ENCODE data around the gene CLASRP. TPM values are rescaled to one million over a fixed set of nuclear protein-coding genes. Genes with fewer than 3 reads are reported as not detected.
A peak's percentile ranks its signal among the peaks of the same experiment; 100 is the strongest.

The CLASRP gene
- total RNA-seq, 1 donor from 2014 or later, result 33.4 TPM

DNA sequence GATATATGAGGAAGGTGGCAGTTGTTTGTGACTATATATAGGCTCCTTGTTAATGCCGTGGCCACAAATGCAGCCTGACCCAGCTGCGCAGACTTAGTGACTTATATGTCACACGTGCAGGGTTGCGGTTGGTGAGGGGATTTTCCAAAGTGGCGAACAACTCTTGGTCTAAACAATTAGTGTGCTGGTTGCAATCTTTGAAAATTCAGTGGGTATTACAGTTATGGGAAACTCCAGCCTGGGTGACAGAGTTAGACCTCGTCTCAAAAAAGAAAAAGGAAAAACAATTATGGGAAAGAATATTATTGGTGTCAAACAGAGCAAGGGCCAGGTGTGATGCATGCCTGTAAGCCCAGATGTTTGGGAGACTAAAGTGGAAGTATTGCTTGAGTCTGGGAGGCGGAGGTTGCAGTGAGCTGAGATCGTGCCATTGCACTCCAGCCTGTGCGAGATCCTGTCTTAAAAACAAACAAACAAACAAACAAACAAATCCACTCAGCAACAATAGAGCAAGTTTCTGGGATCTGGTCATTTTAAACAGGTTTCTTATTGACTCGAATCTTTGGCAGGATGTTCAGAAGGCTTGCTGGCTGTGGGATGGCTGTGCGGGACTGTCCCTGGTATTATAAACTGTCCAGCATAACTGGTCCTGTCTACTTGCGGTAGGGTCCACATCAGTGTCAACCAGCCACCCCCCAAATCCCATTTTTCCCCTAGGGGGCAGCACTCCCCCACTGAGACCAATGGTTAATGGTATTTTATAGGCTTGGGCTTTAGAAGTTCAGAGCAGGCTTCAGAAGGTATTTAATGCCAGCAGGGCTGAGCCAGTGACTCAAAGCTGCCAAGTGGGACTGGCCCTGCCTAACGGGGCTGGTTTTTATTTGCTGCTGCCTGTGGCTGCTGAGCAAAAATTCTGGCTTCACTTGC, 22.2 kb upstream of the CLASRP start:
- no peak for DNase-seq (ENCODE audit: missing footprints)
- intact Hi-C loops (cut with DNase I), result no loop called here
- peak; percentile 80 for ATAC-seq

DNA sequence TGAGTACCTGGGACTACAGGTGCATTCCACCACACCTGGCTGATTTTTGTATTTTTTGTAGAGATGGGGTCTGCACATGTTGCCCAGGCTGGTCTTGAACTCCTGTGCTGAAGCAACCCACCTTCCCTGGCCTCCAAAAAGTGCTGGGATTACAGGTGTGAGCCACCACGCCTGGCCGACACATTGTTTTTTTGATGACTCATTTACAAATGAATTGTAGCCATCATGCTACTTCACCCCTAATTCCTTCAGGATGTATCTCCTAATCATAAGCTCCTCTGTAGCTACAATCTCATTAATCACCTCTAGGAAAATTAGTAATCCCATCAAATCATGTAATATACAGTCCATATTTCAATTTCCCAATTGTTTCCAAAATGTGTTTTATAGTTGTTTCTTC, 19.7 kb upstream of the CLASRP start:
- intact Hi-C loops (cut with DNase I), result no loop called here
- DNase-seq (ENCODE audit: missing footprints) (no peak), ATAC-seq (no peak)

DNA sequence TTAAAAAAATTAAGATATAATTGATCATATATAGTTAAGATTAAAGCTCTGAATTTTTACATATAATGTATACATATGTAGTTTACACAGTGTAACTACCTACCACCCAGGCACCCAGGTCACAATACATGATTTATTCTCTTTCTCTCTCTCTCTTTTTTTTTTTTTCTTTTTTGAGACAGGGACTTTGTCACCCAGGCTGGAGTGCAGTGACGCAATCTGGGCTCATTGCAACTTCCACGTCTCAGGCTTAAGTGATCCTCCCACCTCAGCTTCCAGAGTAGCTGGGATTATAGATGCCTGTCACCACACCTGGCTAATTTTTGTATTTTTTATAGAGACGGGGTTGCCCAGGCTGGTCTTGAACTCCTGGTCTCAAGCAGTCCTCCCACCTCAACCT, 18.8 kb upstream of the CLASRP start:
- DNase-seq (ENCODE audit: missing footprints), result no peak
- intact Hi-C loops (cut with DNase I), result no loop called here
- ATAC-seq, result no peak

DNA sequence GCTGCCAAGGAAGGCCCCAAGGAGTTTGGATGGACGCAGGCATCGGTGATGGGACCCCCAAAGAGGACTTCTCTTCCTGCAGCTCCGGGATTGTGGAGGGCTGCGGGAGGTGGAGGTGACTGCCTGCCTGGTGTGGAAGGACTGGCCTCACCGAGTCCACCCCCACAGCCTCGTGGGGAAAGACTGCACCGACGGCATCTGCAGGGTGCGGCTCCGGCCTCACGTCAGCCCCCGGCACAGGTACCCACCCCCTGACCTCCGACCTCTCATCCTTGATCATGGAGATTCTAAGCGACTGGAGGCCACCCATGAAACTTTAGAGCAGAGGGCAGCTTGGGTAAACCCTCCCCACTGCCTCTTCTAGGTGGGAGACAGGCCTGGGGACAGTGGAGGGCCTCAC, 16.9 kb upstream of the CLASRP start:
- intact Hi-C loops (cut with DNase I), result no loop called here
- ATAC-seq, result no peak

DNA sequence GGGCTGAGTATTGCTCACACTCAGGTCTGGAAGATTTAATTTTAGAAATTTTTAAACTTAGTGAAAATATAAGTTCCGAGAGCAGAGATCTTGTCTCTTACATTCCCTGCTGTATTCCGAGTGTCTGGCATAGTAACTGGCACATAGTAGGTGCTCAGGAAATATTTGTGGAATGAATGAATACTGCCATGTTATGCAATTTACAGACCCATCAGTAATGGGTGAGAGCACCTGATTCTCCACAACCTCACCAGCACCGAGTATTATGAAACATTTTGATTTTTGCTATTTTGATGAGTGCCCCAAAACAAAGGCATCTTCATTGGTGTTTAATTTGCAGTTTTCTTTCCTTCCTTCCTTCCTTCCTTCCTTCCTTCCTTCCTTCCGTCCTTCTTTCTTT, 15.8 kb upstream of the CLASRP start:
- no peak for ATAC-seq
- intact Hi-C loops (cut with DNase I), result no loop called here
- DNase-seq (ENCODE audit: missing footprints), result no peak

More for the DNA sequence above, 16.9 kb upstream of the CLASRP start:
- no peak for DNase-seq (ENCODE audit: missing footprints)

DNA sequence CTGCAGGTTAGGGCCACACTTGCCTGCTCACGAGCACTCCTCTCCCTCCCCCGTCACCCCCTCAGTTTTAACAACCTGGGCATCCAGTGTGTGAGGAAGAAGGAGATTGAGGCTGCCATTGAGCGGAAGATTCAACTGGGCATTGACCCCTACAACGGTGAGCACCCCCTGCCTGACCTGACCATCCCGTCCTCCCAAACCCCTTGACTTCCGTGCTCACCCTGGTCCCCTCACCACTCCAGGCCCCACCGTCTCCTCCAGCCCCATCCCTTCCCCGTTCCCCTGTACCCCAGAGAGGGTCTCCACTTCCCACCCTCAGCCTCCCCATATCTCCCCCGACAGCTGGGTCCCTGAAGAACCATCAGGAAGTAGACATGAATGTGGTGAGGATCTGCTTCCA, 13.6 kb upstream of the CLASRP start:
- DNase-seq (ENCODE audit: missing footprints) (no peak), ATAC-seq (no peak)
- intact Hi-C loops (cut with DNase I), result no loop called here

DNA sequence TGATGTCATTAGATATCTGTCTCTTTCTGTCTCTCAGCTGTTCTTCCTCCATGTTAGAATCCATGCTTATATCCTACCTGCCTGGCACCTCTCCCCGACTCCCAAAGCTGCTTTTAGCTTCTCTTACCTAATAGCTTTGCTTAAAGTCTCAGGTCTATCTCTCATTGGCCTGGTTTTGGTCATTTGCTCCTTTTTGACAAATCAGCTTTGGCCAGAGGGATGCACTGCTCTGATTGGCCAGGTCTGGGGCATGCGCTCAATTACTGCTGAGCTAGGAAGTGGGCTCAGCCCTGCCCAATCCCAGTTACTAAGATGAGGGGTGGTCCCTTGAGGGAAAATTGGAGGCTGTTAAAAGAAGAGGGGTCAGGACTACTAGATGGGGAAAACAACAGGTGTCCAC, 11.5 kb upstream of the CLASRP start:
- intact Hi-C loops (cut with DNase I), result no loop called here
- DNase-seq (ENCODE audit: missing footprints) (no peak), ATAC-seq (no peak)

DNA sequence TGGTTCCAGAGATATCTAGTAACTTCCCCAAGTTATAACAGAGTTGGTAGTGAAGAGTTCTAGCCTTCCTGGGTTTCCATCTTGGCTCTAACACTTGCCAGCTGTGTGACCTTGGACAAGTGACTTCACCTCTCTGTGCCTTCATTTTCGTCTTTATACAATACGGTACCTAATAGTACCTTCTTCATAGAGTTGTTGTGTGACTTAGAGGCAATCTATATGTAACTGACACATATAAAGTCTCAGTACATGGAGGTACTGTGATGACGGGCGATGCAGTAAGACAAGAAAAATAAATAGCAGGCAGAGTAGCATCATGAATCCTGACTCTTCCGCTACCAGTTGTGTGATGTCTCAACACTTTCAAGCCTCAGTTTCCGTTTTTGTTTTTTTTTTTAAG, 8.0 kb upstream of the CLASRP start:
- intact Hi-C loops (cut with DNase I), result no loop called here
- no peak for ATAC-seq

DNA sequence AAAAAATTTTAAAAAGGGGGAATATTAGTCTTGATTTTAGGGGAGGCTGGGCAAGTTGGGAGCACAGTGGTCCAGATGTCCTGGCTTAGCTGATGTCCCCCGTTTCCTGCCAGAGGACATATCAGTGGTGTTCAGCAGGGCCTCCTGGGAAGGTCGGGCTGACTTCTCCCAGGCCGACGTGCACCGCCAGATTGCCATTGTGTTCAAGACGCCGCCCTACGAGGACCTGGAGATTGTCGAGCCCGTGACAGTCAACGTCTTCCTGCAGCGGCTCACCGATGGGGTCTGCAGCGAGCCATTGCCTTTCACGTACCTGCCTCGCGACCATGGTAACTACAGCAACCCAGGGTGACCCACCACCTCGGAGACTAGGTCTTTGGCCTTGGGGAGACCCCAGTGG, 6.4 kb upstream of the CLASRP start:
- intact Hi-C loops (cut with DNase I), result no loop called here
- ATAC-seq (no peak), DNase-seq (ENCODE audit: missing footprints) (no peak)

More for the DNA sequence above, 8.0 kb upstream of the CLASRP start:
- DNase-seq (ENCODE audit: missing footprints), result no peak

DNA sequence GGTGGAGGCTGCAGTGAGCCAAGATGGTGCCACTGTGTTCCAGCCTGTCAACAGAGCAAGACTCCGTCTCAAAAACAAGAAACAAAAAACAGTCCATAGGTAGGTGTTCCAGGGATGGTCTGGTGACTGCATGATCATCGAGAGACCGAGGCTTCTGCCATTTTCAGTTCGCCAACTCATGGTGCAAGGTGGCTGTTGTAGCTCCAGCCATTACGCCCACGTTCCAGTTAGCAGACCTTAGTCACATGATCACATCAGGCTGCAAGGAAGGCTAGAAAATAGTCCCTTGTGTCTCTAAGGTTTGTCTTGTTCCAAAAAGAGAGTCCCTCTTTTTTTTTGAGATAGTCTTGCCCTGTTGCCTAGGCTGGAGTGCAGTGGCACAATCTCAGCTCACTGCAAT, 3.1 kb upstream of the CLASRP start:
- no peak for DNase-seq (ENCODE audit: missing footprints)
- intact Hi-C loops (cut with DNase I), result no loop called here
- ATAC-seq, result no peak

DNA sequence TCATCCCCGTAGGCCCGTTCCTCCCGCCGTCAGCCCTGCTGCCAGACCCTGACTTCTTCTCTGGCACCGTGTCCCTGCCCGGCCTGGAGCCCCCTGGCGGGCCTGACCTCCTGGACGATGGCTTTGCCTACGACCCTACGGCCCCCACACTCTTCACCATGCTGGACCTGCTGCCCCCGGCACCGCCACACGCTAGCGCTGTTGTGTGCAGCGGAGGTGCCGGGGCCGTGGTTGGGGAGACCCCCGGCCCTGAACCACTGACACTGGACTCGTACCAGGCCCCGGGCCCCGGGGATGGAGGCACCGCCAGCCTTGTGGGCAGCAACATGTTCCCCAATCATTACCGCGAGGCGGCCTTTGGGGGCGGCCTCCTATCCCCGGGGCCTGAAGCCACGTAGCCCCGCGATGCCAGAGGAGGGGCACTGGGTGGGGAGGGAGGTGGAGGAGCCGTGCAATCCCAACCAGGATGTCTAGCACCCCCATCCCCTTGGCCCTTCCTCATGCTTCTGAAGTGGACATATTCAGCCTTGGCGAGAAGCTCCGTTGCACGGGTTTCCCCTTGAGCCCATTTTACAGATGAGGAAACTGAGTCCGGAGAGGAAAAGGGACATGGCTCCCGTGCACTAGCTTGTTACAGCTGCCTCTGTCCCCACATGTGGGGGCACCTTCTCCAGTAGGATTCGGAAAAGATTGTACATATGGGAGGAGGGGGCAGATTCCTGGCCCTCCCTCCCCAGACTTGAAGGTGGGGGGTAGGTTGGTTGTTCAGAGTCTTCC, 1.3 kb upstream of the CLASRP start:
- intact Hi-C loops (cut with DNase I), result loop anchor here (2.0 kb wide), 1 partner anchor 37 kb away; the partner anchor contains the start of gene RELB
- ATAC-seq (no peak), DNase-seq (ENCODE audit: missing footprints) (no peak)

DNA sequence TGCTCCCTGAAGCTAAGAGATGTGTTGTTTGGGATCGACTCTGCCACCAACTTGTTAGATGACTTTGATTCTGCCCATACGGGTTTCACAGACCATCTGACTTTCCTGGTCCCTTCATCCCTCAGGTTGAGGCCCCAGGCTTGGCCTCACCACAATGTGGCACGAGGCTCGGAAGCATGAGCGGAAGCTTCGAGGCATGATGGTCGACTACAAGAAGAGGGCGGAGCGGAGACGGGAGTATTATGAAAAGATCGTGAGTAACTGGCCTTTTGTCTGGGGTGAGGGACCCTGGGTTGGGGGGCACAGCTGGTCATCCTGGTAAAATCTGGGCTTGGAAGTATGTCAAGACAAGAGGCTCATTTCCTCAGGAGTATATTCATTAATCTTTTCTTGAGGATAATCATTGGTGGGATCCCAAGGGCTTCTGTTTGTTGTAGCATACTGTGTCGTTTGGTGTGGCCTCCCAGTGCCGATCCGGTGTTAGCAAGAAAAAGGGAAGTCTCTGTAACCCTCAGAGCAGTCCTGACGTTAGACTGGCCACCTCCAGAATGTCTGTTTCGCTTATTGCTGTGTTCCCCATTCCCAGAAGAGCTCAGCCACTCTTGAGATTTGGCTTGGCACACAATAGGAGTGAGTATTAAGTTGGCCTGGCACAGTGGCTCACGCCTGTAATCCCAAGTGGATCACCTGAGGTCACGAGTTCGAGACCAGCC, 1.4 kb downstream of the CLASRP start:
- no peak for DNase-seq (ENCODE audit: missing footprints)
- intact Hi-C loops (cut with DNase I), result no loop called here
- ATAC-seq, result no peak

DNA sequence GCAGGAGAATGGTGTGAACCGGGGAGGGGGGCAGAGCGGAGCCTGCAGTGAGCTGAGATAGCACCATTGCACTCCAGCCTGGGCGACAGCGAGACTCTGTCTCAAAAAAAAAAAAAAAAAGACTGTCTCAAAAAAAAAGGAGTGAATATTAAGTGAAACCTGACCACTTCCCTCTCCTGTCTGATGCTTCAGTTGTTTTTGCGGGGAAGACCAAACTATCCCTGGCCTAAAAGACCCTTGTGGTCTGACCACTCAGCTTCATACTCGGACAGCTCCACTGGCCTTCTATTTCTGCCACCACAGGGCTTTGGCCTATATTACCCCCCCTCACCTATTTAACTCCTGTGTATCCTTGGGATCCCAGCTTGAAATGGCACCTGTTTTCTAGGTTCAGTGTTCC, 2.3 kb downstream of the CLASRP start:
- DNase-seq (ENCODE audit: missing footprints) (no peak), ATAC-seq (no peak)
- intact Hi-C loops (cut with DNase I), result no loop called here

DNA sequence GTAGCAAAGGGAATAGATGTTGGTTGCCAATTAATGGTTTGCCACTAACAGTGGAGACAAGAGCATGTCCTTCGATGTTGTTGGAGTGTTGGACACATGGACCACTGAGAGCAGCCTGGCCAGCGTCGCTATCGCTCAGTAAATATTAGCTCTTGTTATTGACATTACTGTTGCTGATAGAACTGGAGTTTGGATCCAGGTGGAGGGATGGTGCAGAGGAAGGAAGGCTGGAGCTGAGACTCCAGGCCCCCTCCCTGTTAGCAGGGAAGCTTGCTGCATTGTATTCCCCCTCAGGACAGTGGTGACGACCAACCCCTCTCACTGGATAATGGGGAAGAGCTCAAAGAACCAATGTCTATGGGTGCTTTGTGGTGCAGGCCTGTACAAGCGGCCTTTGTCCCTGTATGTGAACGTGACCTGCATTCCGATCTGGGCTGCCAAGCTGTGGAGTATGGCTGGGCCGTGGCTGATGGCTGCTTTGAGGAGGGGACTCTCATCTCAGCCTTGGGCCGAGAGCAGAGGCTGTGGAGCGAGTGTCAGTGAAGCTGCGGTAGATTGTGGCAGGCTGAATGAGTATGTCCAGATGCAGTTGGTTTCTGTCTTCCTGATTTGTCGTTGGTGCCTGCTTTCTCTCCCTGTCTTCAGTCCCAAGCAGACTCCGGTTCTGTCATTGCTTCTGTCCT, 7.0 kb downstream of the CLASRP start:
- no peak for DNase-seq (ENCODE audit: missing footprints)
- ATAC-seq, result peak; percentile 51
- intact Hi-C loops (cut with DNase I), result no loop called here

DNA sequence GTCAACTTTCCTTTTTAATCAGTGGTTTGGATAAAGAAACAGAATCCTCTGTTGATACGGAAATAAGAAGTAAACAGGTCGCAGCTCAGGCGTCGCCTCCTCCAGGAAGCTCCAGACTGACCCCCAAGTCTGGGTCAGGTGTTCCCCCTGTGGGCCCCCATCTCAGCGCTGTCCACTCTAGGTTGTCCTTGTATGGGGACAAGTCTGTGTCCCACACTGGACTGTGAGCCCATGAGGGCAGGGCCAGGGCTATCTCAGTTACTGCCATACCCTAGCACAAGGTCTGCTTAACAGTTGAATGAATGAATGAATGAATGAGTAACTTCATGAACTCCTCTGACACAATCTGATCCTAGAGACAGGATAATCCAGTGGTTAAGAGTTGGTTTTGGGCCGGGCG, 7.5 kb downstream of the CLASRP start:
- DNase-seq (ENCODE audit: missing footprints) (no peak), ATAC-seq (no peak)
- intact Hi-C loops (cut with DNase I), result no loop called here

DNA sequence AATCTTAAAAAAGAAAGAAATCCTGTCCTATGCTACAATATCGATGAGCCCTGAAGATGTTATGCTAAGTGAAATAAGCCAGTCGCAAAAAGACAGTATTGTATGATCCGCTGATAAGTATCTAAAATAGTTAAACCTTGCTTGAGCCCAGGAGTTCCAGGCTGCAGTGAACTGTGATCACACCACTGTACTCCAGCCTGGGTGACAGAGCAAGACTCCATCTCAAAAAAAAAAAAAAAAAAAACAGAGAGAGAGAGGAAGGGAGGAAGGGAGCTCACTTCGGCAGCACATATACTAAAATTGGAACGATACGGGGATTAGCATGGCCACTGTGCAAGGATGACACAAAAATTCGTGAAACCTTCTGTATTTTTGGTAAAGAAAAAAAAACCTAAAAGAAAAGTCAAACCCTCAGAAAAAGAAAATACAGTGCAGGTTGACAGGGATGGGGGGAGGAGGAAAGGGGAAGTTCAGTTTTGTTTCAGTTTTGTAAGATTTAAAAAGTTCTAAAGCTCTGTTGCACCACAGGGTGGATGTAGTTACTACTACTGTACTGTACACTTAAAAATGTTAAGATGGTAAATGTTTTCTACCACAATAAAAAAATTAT, 8.4 kb downstream of the CLASRP start:
- DNase-seq (ENCODE audit: missing footprints) (no peak), ATAC-seq (no peak)
- intact Hi-C loops (cut with DNase I), result no loop called here

DNA sequence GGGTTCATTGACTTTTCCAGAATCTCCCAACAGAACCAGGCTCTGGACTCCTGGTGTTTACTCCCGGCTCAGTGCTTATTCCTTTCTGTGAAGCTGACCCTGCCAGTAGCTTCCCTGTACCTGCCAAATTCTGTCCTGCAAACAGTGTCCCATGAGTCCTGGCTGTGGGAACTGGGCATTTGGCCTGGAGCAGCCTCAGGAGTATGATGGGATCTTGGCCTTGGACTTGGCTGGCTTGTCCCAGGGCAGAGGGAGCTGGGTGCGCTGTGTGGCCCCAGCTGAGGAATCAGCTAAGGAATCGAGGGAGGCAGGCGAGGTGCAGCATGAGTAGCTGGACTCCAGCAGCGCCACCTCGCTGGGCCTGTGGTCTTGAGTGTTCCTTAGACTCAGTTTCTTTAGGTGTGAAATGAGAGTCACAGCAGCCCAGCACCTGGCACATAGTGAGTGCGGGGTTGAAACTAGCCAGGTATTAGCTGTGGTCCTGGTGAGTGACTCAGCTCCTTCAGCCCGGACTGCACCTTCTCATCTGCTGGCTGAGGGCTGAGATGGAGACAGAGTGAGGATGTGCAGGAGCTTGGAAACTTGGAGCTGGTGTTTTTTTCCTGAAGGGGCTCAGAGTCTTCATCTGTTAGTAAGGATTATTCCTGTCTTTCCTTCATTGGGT, 10.4 kb downstream of the CLASRP start:
- ATAC-seq, result peak; percentile 89
- DNase-seq (ENCODE audit: missing footprints), result no peak
- intact Hi-C loops (cut with DNase I), result no loop called here

DNA sequence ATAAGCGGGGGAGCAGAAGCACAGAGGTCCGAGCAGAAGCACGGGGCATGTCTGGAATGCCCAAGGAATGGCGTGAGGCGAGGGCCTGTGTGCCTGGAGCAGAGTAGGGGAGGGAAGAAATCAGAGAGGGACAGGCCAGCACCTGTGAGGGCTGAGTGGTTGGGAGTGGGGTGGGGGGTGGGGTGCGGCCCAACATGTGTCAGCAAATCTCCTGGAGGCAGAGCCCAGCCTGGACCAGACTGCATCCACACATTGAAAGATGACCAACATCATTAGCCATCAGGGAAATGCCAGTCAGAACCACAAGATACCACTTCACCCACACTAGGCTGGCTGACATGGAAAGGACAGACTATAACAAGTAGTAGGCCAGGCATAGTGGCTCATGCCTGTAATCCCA, 11.2 kb downstream of the CLASRP start:
- ATAC-seq, result no peak
- intact Hi-C loops (cut with DNase I), result no loop called here

More for the DNA sequence above, 11.2 kb downstream of the CLASRP start:
- no peak for DNase-seq (ENCODE audit: missing footprints)

Data from Right ventricle myocardium inferior (tissue), 1 donor.